ENCODE results near the gene MEAK7. TPM values are rescaled to one million over a fixed set of nuclear protein-coding genes. Genes with fewer than 3 reads are reported as not detected.

The MEAK7 gene
- total and polyA plus RNA-seq, 2 donors (not counting 1 experiment from before 2014, with no cell fraction given), result 17.3 to 23.4 TPM

DNA sequence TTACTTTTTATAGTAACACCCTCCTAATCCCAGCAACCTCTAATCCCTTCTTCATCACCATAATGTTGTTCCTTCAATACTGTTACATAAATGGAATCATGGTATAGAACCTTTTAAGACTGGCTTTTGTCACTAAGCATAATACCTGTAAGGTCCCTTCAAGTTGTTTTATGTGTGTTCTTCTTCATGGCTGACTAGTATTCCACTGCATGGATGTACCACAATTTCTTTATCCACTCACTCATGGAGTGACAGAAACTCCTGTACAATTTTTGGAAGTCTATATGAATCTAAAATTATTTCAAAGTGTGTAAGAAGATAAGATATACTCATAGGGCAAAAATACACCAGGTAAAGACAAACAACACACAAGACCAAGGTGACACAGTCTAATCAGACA, 36.8 kb downstream of the MEAK7 start:
- no peak overlapping the region for H3K4me2 ChIP-seq (ENCODE audit: extremely low read depth, insufficient read depth, low read length)
- DNase-seq (ENCODE audit: low read depth in 2 of 2), result no peak
- no peaks in the 10 kb centered on the region for H3K27me3 ChIP-seq (ENCODE audit: control insufficient read depth, insufficient read depth, low read length)
- H3K79me2 ChIP-seq (ENCODE audit: control insufficient read depth, insufficient read depth, low read length), result no peaks in the 10 kb centered on the region
- H2AFZ ChIP-seq (ENCODE audit: low read length), result no peak overlapping the region
- TF ChIP-seq CTCF (conservative IDR thresholded peaks at IDR 0.05 in 1 of 2, IDR thresholded peaks at IDR 0.05 in 1 of 2; ENCODE audit: low read depth in 1 of 2, low read length in 2 of 2), result no peak
- no peak for TF ChIP-seq EZH2 (IDR thresholded peaks at IDR 0.05; ENCODE audit: low read length, missing control alignments)
- H3K4me3 ChIP-seq (replicated peaks in 1 of 4; ENCODE audit: control extremely low read depth in 1 of 4, insufficient read depth in 1 of 4, low read depth in 3 of 4, low read length in 4 of 4), result no peak overlapping the region
- H3K9ac ChIP-seq (ENCODE audit: insufficient read depth, low read length), result no peak overlapping the region
- H3K36me3 ChIP-seq (ENCODE audit: control insufficient read depth, insufficient read depth, low read length), result peaks cover 7% of the 10 kb centered on the region
- H3K9me3 ChIP-seq (ENCODE audit: control insufficient read depth, insufficient read depth, low read depth, low read length), result no peaks in the 10 kb centered on the region
- H4K20me1 ChIP-seq (ENCODE audit: control insufficient read depth, extremely low read depth, insufficient read depth, low read length), result no peaks in the 10 kb centered on the region
- no peak overlapping the region for H3K27ac ChIP-seq (ENCODE audit: insufficient read depth, low read length)
- no peaks in the 10 kb centered on the region for H3K4me1 ChIP-seq (ENCODE audit: control insufficient read depth, extremely low read depth, insufficient read depth, low read length)

DNA sequence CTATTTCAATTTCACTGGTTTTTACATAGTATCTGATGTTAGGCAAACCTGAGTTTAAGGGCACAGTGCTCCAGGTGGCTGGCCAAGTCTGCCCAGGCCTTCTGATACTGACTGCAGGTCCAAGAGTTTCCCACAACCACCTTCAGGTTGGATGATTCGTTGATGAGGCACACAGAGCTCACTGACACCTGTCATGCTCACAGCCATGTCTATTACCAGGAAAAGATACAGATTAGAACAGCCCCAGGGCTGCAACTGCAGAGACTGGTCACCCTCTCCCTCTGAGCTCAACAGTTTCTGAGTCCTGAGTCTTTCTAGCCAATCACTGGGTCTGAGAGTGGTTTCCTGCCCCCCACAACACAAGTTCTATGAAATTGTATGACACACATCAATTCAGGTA, 37.2 kb downstream of the MEAK7 start:
- Histone ChIP-seq H3K27me3 (ENCODE audit: control insufficient read depth, insufficient read depth, low read length) (no peaks in the 10 kb centered on the region), H3K9ac (ENCODE audit: insufficient read depth, low read length) (no peak overlapping the region), H3K36me3 (ENCODE audit: control insufficient read depth, insufficient read depth, low read length) (peaks cover 9% of the 10 kb centered on the region), H4K20me1 (ENCODE audit: control insufficient read depth, extremely low read depth, insufficient read depth, low read length) (no peaks in the 10 kb centered on the region), H3K27ac (ENCODE audit: insufficient read depth, low read length) (no peak overlapping the region), H3K4me1 (ENCODE audit: control insufficient read depth, extremely low read depth, insufficient read depth, low read length) (no peaks in the 10 kb centered on the region), H2AFZ (ENCODE audit: low read length) (no peak overlapping the region), H3K79me2 (ENCODE audit: control insufficient read depth, insufficient read depth, low read length) (no peaks in the 10 kb centered on the region), H3K4me3 (replicated peaks in 1 of 4; ENCODE audit: control extremely low read depth in 1 of 4, insufficient read depth in 1 of 4, low read depth in 3 of 4, low read length in 4 of 4) (no peak overlapping the region), H3K4me2 (ENCODE audit: extremely low read depth, insufficient read depth, low read length) (no peak overlapping the region), H3K9me3 (ENCODE audit: control insufficient read depth, insufficient read depth, low read depth, low read length) (no peaks in the 10 kb centered on the region)
- DNase-seq (ENCODE audit: low read depth in 2 of 2), result no peak
- no peak for TF ChIP-seq EZH2 (IDR thresholded peaks at IDR 0.05; ENCODE audit: low read length, missing control alignments)
- TF ChIP-seq CTCF (conservative IDR thresholded peaks at IDR 0.05 in 1 of 2, IDR thresholded peaks at IDR 0.05 in 1 of 2; ENCODE audit: low read depth in 1 of 2, low read length in 2 of 2), result no peak

DNA sequence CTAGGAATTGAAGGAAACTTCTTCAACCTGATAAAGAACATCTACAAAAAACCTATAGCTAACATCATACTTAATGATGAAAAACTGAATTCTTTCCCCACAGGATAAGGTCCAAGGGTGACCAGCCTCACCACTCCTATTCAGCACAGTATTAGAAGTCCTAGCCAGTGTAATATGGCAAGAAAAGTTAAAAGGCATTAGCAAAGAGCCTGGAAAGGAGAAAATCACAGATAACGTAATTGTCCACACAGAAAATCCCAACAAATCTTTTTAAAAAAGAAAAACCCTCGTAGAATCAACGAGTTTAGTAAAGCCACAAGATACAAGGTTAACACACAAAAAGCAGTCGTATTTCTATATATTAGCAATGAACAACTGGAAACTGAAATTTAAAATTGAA, 37.8 kb downstream of the MEAK7 start:
- TF ChIP-seq CTCF (conservative IDR thresholded peaks at IDR 0.05 in 1 of 2, IDR thresholded peaks at IDR 0.05 in 1 of 2; ENCODE audit: low read depth in 1 of 2, low read length in 2 of 2) (no peak), EZH2 (IDR thresholded peaks at IDR 0.05; ENCODE audit: low read length, missing control alignments) (no peak)
- peaks cover 12% of the 10 kb centered on the region for H3K36me3 ChIP-seq (ENCODE audit: control insufficient read depth, insufficient read depth, low read length)
- no peak for DNase-seq (ENCODE audit: low read depth in 2 of 2)
- no peaks in the 10 kb centered on the region for H3K9me3 ChIP-seq (ENCODE audit: control insufficient read depth, insufficient read depth, low read depth, low read length)
- H3K27me3 ChIP-seq (ENCODE audit: control insufficient read depth, insufficient read depth, low read length), result no peaks in the 10 kb centered on the region
- no peak overlapping the region for H3K9ac ChIP-seq (ENCODE audit: insufficient read depth, low read length)
- H3K4me2 ChIP-seq (ENCODE audit: extremely low read depth, insufficient read depth, low read length), result no peak overlapping the region
- no peaks in the 10 kb centered on the region for H3K4me1 ChIP-seq (ENCODE audit: control insufficient read depth, extremely low read depth, insufficient read depth, low read length)
- no peaks in the 10 kb centered on the region for H4K20me1 ChIP-seq (ENCODE audit: control insufficient read depth, extremely low read depth, insufficient read depth, low read length)
- H3K79me2 ChIP-seq (ENCODE audit: control insufficient read depth, insufficient read depth, low read length), result no peaks in the 10 kb centered on the region
- H3K4me3 ChIP-seq (replicated peaks in 1 of 4; ENCODE audit: control extremely low read depth in 1 of 4, insufficient read depth in 1 of 4, low read depth in 3 of 4, low read length in 4 of 4), result no peak overlapping the region
- no peak overlapping the region for H3K27ac ChIP-seq (ENCODE audit: insufficient read depth, low read length)
- no peak overlapping the region for H2AFZ ChIP-seq (ENCODE audit: low read length)

All from fibroblast of lung (primary cell).